ENCODE data around the gene DIP2B. TPM values are rescaled to one million over a fixed set of nuclear protein-coding genes. Genes with fewer than 3 reads are reported as not detected.

DIP2B gene
- 15.0 to 19.7 TPM (median 19.0 TPM) in 5 replicates for total RNA-seq (2022; extraction: Qiagen RNA extraction; ENCODE audit: low read depth)

DNA sequence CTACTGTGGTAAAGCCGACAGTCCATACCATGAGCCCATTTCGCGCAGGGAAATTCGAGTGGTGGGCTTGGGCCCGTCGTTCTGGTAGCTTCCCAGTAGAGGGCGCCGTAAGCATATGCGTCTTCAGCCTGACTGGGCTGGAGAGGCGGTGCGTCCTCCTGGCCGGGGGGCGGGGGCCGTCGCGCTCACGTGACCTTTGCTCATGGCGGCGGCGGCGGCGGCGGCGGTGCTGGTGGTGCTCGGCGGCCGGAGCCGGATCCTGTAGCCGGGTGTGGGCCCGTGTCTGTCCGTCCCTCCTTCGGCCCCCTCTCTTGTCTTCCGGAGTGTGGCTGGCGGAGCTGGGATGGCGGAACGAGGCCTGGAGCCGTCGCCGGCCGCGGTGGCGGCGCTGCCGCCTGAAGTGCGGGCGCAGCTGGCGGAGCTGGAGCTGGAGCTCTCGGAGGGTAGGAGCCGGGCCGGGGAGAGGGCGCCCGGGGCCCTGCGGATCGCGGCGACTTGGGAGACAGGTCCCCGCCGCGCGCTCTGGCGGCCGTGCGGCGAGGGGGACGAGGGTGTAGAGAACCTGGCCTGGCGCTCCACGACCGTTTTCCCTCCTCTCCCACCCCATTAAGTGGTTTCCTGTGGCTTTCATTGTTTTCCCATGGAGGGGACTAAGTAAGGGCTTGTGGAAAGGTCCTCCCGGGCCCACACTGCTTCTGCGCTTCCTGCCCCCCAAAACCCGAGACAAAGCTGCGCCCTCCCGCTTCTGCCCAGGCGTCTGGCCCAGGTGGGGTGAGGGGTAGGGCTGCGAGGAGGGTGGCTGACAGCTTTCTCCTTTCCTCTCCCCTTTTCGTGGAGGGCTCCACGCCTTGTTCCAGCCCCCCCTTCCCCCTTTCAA lies at the start of gene DIP2B:
Gene DIP2B (plus strand): TSS at position 188 of the 877 bp plus-strand sequence. CDS start 156 bp downstream, at position 344.

DNA sequence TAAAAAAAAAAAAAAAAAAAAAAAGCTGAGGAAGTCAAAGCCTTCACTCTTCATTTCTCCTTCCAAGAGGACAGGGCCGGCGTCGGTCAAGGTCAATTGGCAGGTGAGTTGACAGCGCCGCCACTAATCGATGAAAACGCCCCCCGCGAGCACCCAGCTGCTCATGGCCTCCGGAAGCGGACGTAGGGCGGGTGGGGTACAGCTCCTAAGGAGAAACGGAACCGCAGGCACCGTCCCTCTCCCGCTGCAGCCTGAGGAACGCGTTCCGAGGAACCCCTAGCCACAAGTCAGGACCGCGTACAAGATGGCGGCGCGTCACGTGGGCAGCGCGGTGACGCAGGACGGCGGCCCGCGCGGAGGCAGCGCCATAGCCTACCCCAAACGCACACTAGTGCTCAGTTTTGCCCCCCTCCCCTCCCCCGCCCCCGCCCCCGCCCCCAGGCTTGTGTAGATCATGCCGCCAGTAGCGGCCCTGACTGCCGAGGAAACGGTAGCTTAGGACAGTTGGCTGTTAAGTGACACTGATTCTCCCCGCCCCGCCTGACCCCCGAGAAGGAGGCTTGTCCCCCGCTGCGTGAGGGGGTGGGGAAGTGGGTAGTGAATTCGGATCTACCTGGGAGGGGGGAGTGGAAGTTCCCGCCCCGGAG lies 259.0 kb downstream of the DIP2B start, which contains the start of gene ATF1:
Gene ATF1 (plus strand): TSS at position 463 of the 647 bp plus-strand sequence. CDS start 16,045 bp downstream, outside the sequence.

Other genes starting within 250 kb of the DIP2B start
- gene LIMA1, start 221.5 kb upstream of the DIP2B start, total RNA-seq (2022; extraction: Qiagen RNA extraction; ENCODE audit: low read depth) = 5.3 to 10.5 TPM (median 7.2 TPM) in 5 replicates
- gene FAM186A, start 108.4 kb upstream of the DIP2B start, total RNA-seq (2022; extraction: Qiagen RNA extraction; ENCODE audit: low read depth) = not detected in 5 replicates
- 33.6 to 52.1 TPM (median 38.9 TPM) in 5 replicates for gene LARP4, start 104.1 kb upstream of the DIP2B start, total RNA-seq (2022; extraction: Qiagen RNA extraction; ENCODE audit: low read depth)